Prostate gland (tissue), 2 donors: Measurements from ENCODE around the gene KMT2C.

ENCODE experiments used
- POLR2AphosphoS5 ChIP-seq: sonication (generic); formaldehyde crosslinking; IDR thresholded peaks from one replicate; pipeline ENCODE4 v1.6.1; 2017; ENCODE audit warnings: antibody characterized with exemption
- TF ChIP-seq, protein P1 (sequence below), 4 experiments: fragments of 200-600 bp in 2 of 4; fragments of 450-650 bp in 2 of 4; sonication (generic) in 2 of 4; IDR thresholded peaks; 1 replicate in 3 of 4; 2 replicates in 1 of 4; pipeline ENCODE4 v1.5.1; 2016 to 2019; ENCODE audit warnings: antibody characterized with exemption in 4 of 4, mild to moderate bottlenecking in 2 of 4, moderate library complexity in 2 of 4

GRCh38 chr7:152105205-152105604 lies 330.6 kb downstream of the KMT2C start:
- TF ChIP-seq, protein P1, sequence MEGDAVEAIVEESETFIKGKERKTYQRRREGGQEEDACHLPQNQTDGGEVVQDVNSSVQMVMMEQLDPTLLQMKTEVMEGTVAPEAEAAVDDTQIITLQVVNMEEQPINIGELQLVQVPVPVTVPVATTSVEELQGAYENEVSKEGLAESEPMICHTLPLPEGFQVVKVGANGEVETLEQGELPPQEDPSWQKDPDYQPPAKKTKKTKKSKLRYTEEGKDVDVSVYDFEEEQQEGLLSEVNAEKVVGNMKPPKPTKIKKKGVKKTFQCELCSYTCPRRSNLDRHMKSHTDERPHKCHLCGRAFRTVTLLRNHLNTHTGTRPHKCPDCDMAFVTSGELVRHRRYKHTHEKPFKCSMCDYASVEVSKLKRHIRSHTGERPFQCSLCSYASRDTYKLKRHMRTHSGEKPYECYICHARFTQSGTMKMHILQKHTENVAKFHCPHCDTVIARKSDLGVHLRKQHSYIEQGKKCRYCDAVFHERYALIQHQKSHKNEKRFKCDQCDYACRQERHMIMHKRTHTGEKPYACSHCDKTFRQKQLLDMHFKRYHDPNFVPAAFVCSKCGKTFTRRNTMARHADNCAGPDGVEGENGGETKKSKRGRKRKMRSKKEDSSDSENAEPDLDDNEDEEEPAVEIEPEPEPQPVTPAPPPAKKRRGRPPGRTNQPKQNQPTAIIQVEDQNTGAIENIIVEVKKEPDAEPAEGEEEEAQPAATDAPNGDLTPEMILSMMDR (IDR thresholded peaks at IDR 0.05): no peak
- no peak for TF ChIP-seq POLR2AphosphoS5
